AG10803 (cell line): Measurements from ENCODE around the gene ANKLE1.

Experiments
- DNase-seq: peaks from one replicate; pipeline ENCODE4 v3.0.0; 2010; ENCODE audit warnings: low read depth
- H3K4me3 ChIP-seq: 2 replicates; pipeline ENCODE4 v1.5.1; 2011; ENCODE audit warnings: mild to moderate bottlenecking, low read length, control low read depth
- TF ChIP-seq, protein P1 (sequence below): conservative IDR thresholded peaks from 2 replicates; pipeline ENCODE4 v1.5.1; 2011; ENCODE audit warnings: mild to moderate bottlenecking, low read length, control low read depth, inconsistent platforms

The ANKLE1 gene, protein sequence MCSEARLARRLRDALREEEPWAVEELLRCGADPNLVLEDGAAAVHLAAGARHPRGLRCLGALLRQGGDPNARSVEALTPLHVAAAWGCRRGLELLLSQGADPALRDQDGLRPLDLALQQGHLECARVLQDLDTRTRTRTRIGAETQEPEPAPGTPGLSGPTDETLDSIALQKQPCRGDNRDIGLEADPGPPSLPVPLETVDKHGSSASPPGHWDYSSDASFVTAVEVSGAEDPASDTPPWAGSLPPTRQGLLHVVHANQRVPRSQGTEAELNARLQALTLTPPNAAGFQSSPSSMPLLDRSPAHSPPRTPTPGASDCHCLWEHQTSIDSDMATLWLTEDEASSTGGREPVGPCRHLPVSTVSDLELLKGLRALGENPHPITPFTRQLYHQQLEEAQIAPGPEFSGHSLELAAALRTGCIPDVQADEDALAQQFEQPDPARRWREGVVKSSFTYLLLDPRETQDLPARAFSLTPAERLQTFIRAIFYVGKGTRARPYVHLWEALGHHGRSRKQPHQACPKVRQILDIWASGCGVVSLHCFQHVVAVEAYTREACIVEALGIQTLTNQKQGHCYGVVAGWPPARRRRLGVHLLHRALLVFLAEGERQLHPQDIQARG

DNA sequence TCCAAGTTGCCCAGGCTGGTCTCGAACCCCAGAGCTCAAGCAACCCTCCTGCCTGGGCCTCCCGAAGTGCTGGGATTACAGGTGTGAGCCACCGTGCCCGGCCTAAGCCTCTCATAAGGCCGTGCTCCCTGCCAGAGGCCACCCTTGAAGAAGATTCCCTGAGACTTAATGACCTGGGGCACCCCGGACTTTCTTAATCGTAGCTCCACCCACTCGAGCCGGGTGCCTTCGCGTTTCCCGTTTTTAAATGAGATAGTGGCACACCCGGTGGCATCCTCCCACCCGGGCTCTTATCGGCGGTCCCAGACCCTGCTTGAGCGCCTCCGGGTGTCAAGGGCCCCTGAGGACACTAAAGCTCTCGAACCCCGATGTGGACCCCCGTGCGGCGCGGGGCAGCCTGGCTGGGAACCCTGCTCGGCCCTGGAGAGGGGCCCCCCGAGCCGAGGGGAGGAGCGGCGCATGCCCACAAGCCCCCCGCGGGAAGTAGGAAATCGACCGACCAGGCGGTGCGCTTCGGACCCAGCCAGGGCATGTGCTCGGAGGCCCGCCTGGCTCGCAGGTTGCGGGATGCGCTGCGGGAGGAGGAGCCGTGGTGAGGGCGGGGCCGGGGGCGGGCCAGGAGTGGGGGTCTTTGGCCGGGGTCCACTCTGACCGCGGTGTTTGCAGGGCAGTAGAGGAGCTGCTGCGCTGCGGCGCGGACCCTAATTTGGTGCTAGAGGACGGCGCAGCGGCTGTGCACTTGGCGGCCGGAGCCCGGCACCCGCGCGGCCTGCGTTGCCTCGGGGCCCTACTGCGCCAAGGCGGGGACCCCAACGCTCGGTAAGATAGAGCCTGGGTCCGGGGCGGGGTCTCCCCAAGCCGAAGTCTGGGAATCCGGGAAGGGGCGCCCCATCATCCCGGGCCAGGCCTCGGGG, at the start of gene ANKLE1:
TSS of gene ANKLE1 (plus strand) at position 511 of the 914 bp plus-strand sequence. CDS start at position 531, 20 bp downstream.
- no peak for DNase-seq
- H3K4me3 ChIP-seq: peak within 1 kb of the TSS; percentile 45

DNA sequence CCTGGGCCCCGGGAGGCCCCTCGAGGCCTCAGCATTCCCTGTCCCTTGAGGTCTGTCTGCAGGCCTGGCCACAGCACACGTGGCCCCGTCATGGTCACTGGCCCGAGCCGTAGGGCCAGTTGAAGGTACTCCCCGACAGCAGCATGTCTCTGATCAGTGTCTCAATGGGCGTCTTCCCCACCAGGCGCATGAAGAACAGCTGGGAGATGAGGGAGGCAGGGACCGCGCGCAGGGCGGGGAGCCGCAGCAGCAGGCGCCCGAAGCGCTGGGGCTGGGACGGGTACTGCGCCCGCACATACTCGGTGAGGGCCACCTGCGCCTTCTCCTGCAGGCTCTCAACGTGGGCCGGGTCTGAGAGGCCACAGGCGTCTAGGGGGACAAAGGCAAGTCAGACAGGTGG, 49.4 kb upstream of the ANKLE1 start:
- no peak overlapping the region for H3K4me3 ChIP-seq
- TF ChIP-seq, protein P1, sequence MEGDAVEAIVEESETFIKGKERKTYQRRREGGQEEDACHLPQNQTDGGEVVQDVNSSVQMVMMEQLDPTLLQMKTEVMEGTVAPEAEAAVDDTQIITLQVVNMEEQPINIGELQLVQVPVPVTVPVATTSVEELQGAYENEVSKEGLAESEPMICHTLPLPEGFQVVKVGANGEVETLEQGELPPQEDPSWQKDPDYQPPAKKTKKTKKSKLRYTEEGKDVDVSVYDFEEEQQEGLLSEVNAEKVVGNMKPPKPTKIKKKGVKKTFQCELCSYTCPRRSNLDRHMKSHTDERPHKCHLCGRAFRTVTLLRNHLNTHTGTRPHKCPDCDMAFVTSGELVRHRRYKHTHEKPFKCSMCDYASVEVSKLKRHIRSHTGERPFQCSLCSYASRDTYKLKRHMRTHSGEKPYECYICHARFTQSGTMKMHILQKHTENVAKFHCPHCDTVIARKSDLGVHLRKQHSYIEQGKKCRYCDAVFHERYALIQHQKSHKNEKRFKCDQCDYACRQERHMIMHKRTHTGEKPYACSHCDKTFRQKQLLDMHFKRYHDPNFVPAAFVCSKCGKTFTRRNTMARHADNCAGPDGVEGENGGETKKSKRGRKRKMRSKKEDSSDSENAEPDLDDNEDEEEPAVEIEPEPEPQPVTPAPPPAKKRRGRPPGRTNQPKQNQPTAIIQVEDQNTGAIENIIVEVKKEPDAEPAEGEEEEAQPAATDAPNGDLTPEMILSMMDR: no peak
- DNase-seq: no peak

More for the DNA sequence above, at the start of gene ANKLE1:
- TF ChIP-seq, protein P1: no peak

DNA sequence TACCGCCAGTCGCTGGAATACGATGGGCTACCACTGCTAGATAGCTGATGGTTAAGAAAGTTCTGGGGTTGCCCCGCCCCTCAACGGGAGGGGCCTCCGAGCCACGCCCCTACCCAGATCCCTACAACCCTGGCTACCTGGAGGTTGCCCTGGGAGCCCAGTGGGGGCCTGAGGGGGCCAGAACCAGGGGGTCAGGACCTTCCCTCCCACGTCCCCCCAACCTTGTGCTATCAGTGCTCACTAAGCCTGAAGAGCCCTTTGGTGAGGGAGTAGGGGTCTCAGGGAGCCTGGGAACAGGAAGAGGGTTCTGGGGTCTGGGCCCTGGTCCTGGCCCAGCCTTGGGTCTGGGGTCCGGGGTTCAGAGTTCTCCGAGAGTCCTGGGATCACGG, 46.8 kb upstream of the ANKLE1 start:
- TF ChIP-seq, protein P1: no peak
- DNase-seq: peak; percentile 30
- H3K4me3 ChIP-seq: peak overlapping the region; percentile 54

DNA sequence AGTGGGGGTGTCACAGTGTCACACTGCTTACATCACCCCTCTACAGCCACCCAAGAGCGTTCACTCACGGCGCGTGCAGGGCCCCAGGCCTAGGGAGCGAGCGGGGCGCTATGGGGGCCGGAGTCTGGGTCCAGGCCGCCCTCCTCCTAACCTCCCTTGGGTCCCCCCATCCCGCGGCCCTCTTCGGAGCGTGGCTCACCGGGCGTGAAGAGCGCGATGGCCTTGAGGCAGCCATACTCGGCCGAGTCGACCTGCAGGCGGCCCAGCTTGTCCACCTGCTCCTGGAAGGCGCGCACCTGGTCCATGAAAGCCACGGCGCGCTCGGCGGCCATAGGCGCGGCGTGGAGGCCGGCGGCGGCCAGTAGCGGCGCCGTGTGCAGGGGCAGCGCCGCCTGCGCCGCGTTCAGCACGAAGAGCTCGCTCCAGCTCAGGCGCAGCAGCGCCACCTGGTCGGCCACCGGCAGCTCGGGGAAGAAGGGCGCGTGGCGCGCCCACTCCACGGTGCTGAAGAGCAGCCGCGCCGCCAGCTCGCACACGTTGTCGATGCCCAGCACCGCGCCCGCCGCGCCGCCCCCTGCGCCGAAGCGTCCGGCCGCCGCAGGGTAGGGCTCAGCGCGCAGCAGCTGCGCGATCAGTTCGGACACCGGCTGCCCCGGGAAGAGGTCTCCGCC, 46.3 kb upstream of the ANKLE1 start:
- DNase-seq: peak; percentile 64
- TF ChIP-seq, protein P1: peak; percentile 38
- peak overlapping the region; percentile 54 for H3K4me3 ChIP-seq

DNA sequence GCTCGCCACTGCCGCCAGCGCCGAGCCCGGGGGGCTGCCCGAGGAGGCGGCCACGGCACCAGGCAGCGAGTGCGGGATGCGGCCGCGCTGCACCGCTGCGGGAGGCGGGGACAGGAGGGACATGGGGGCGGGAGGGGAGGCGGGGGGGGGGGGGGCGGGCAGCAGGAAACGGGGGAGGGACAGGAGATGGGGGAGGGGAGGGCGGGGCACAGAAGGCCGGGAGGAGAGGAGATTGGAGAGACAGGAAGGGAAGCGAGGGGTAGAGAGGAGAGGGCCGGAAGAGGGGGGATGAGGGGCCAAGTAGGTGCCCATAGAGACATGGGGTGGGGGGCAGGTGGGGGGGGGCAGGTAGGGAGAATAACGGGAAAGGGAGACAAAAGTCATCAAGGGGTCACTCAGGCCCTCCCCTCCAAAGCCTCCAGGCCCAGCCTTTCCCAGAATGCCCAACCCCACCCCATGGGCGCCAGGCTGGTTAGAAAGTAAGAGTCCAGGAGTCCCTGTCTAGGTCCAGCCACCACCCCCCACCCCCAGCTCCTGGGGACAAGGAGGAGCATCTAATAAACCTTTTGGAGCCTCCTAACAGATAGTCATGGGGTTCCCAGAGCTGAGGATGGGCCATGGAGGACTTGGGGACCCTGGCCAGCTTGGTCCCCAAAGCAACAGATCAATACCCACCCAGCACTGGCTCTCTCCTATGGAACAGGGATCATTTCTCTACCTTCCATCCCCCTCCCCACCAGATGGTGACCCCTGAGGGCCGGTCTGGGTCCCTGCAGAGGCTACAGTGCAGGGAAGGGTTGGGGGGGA, 45.5 kb upstream of the ANKLE1 start:
- H3K4me3 ChIP-seq: peak overlapping the region; percentile 54; the same call in 1 of the 2 replicates
- TF ChIP-seq, protein P1: no peak
- DNase-seq: peak; percentile 33
